Psoas muscle (tissue), 8 donors: ENCODE measurements around the gene NADSYN1. TPM values are rescaled to one million over a fixed set of nuclear protein-coding genes. Genes with fewer than 3 reads are reported as not detected.

ENCODE experiments used
- ATAC-seq, 4 donors: fragments of 200-7000 bp; cut with Tn5 transposase; one replicate each; pipeline ENCODE4 v1.9.1; 2020; ENCODE audit warnings: moderate library complexity in 3 of 4, mild to moderate bottlenecking in 2 of 4
- DNase-seq, 2 donors: peaks; one replicate each; pipeline ENCODE4 v3.0.0-alpha.2; 2020
- H3K27ac ChIP-seq: fragments of 200-600 bp; one replicate; pipeline ENCODE4 v1.8.0; 2022
- H3K27me3 ChIP-seq, 3 donors: fragments of 200-600 bp in 1 of 3; one replicate each; pipeline versions ENCODE4 v1.6.1 to v1.8.0; 2013 to 2022; ENCODE audit warnings: low read length in 2 of 3, mild to moderate bottlenecking in 2 of 3, moderate library complexity in 1 of 3; ENCODE audit not compliant: insufficient read depth in 3 of 3
- H3K36me3 ChIP-seq, 2 donors: fragments of 200-600 bp in 1 of 2; one replicate each; pipeline versions ENCODE4 v1.6.1 to v1.8.0; 2013 to 2022; ENCODE audit warnings: low read depth in 1 of 2, mild to moderate bottlenecking in 1 of 2, moderate library complexity in 1 of 2; ENCODE audit not compliant: insufficient read depth in 1 of 2
- H3K4me1 ChIP-seq: fragments of 200-600 bp; one replicate; pipeline ENCODE4 v1.8.0; 2022
- H3K4me3 ChIP-seq: fragments of 200-600 bp; one replicate; pipeline ENCODE4 v1.8.0; 2022; ENCODE audit warnings: mild to moderate bottlenecking
- H3K9me3 ChIP-seq: fragments of 200-600 bp; one replicate; pipeline ENCODE4 v1.8.0; 2022
- CTCF ChIP-seq: fragments of 200-600 bp; IDR thresholded peaks from one replicate; pipeline ENCODE4 v1.8.0; 2022; ENCODE audit warnings: antibody characterized with exemption
- WGBS, 3 donors: extraction: QIAGEN DNeasy Blood & Tissue Kit; methylation state at CpG; one replicate each; pipeline versions ENCODE4 v1.1.6 to v1.1.7; 2013; 5-methylcytosine and 5-hydroxymethylcytosine counted together
- intact Hi-C, 2 donors: fragments of 100-400 bp; cut with DNase I; formaldehyde crosslinking; loops; one replicate each; pipeline versions ENCODE4 v1.11.0 to v1.14.2; 2022
- polyA plus RNA-seq, 3 donors: library from polyadenylated mRNA; stranded (reverse); fragments of 200-250 nt; gene quantifications; one replicate each; pipeline ENCODE4 v1.2.3, GENCODE V29; 2013
- total RNA-seq, 4 donors: library from RNA; stranded (reverse); fragmentation: NEBNext Ultra II Directional in 2 of 4; extraction: Animal tissue kit (Norgen Biotek cat#: 25700) in 2 of 4; gene quantifications; one replicate each; pipeline versions ENCODE4 v1.2.1 to v1.2.4, GENCODE V29; 2021 to 2023
- donor health status: healthy with polysubstance abuse.
- donor health status: DM: no; HTN: no; CAD: no; lungs with moderate emphysema.
- donor health status: Bipolar disorder and iron deficiency.
- donor health status: healthy.
- donor health status: DM: yes; HTN: yes; CAD: no.
- donor health status: DM: no; HTN: no; CAD: no.
- donor health status: DM: no; HTN: no; CAD: no.
- donor health status: DM: yes; HTN: yes; CAD: no.

Gene NADSYN1
- total and polyA plus RNA-seq, 7 donors, result 7.8 to 19.3 (median 13.0) TPM

GRCh38 chr11:71502871-71503435 lies 50.0 kb downstream of the NADSYN1 start:
- WGBS, 3 donors, result 96 to 100% (median 99%) methylated on average over 14 to 15 of the region's 15 CpGs
- H3K4me1 ChIP-seq, result peaks cover 9% of the 10 kb centered on the region
- ATAC-seq (no peak), DNase-seq (no peak)
- H3K4me3 ChIP-seq, result no peak overlapping the region
- peaks cover 1% of the 10 kb centered on the region for H3K9me3 ChIP-seq
- H3K27me3 ChIP-seq, result no peaks in the 10 kb centered on the region
- no peak for TF ChIP-seq CTCF
- H3K36me3 ChIP-seq, result peaks cover 0 to 35% of the 10 kb centered on the region in 2 donors
- H3K27ac ChIP-seq, result no peak overlapping the region
- intact Hi-C loops, result no loop called here

GRCh38 chr11:71504531-71504930 lies 51.5 kb downstream of the NADSYN1 start:
- Histone ChIP-seq H3K27me3 (no peaks in the 10 kb centered on the region), H3K4me1 (no peaks in the 10 kb centered on the region), H3K36me3 (peaks cover 0 to 19% of the 10 kb centered on the region in 2 donors), H3K27ac (no peak overlapping the region), H3K4me3 (no peak overlapping the region), H3K9me3 (peaks cover 5% of the 10 kb centered on the region)
- no peak for DNase-seq
- 62 to 65% (median 64%) methylated on average over 10 of the region's 10 CpGs for WGBS, 3 donors
- intact Hi-C loops, result no loop called here
- ATAC-seq, result no peak
- TF ChIP-seq CTCF, result no peak

GRCh38 chr11:71505001-71505400 lies 52.0 kb downstream of the NADSYN1 start:
- intact Hi-C loops, result no loop called here
- peaks cover 0 to 18% of the 10 kb centered on the region in 2 donors for H3K36me3 ChIP-seq
- H3K4me1 ChIP-seq, result no peaks in the 10 kb centered on the region
- H3K9me3 ChIP-seq, result peaks cover 5% of the 10 kb centered on the region
- WGBS, 3 donors, result 71 to 77% (median 72%) methylated on average over 2 of the region's 2 CpGs
- no peak overlapping the region for H3K27ac ChIP-seq
- no peaks in the 10 kb centered on the region for H3K27me3 ChIP-seq
- no peak for TF ChIP-seq CTCF
- DNase-seq (no peak), ATAC-seq (no peak)
- H3K4me3 ChIP-seq, result no peak overlapping the region

GRCh38 chr11:71505781-71506180 lies 52.8 kb downstream of the NADSYN1 start:
- intact Hi-C loops, result no loop called here
- Histone ChIP-seq H3K36me3 (peaks cover 0 to 16% of the 10 kb centered on the region in 2 donors), H3K9me3 (peaks cover 5% of the 10 kb centered on the region), H3K4me3 (no peak overlapping the region), H3K27ac (no peak overlapping the region), H3K27me3 (no peaks in the 10 kb centered on the region), H3K4me1 (no peaks in the 10 kb centered on the region)
- 83 to 92% (median 90%) methylated on average over 9 of the region's 9 CpGs for WGBS, 3 donors
- ATAC-seq (no peak), DNase-seq (no peak)
- no peak for TF ChIP-seq CTCF

- peaks cover 8% of the 10 kb centered on the region for H3K9me3 ChIP-seq
- no peaks in the 10 kb centered on the region for H3K27me3 ChIP-seq
- DNase-seq (no peak), ATAC-seq (no peak)
- TF ChIP-seq CTCF, result no peak
- peaks cover 0 to 3% of the 10 kb centered on the region in 2 donors for H3K36me3 ChIP-seq
- no peak overlapping the region for H3K27ac ChIP-seq
- H3K4me3 ChIP-seq, result no peak overlapping the region
- H3K4me1 ChIP-seq, result no peaks in the 10 kb centered on the region
- WGBS, 3 donors, result 84 to 95% (median 90%) methylated on average over 5 of the region's 5 CpGs
- intact Hi-C loops, result no loop called here
Measured at GRCh38 chr11:71507102-71507501, 54.1 kb downstream of the NADSYN1 start.
